Measurements from ENCODE around the gene C14orf132. TPM values are rescaled to one million over a fixed set of nuclear protein-coding genes. Genes with fewer than 3 reads are reported as not detected.

Gene C14orf132
- polyA plus RNA-seq, 2 donors: 4.2 to 5.9 TPM

DNA sequence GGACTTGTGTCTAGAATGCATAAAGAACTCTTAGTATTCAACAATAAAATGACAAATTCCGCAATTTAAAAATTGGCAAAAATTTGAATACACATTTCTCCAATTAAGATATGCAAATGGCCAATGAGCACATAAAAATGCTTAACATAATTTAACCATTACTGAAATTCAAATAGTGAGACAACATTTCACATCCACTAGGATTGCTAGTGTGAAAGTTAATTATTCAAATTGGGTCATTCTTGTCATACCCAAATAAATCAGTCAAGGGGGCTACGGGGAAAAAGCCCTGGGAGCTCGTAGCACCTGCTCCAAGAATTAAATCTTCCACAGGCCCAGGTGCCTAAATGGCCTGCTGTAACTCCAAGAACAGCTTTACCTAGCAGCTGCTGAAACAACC, 25.0 kb upstream of the C14orf132 start:
- H3K27ac ChIP-seq (ENCODE audit: low read depth in 2 of 2, low read length in 1 of 2): no peak overlapping the region
- H3K9me3 ChIP-seq (ENCODE audit: control insufficient read depth in 2 of 2, insufficient read depth in 1 of 2, low read depth in 1 of 2, low read length in 1 of 2): peaks cover 6% of the 10 kb centered on the region in 2 donors
- no peaks in the 10 kb centered on the region for H3K36me3 ChIP-seq (ENCODE audit: control insufficient read depth in 2 of 2, insufficient read depth in 2 of 2, low read length in 1 of 2)
- no peaks in the 10 kb centered on the region for H3K4me1 ChIP-seq (ENCODE audit: control insufficient read depth in 2 of 2, insufficient read depth in 2 of 2, low read length in 1 of 2)
- WGBS, 2 donors: 81 to 87% methylated on average over 3 of the region's 3 CpGs
- no peak overlapping the region for H3K4me3 ChIP-seq (ENCODE audit: low read depth in 1 of 2, low read length in 2 of 2)
- H3K27me3 ChIP-seq (ENCODE audit: control insufficient read depth in 1 of 2, insufficient read depth in 2 of 2, low read length in 2 of 2): no peaks in the 10 kb centered on the region

DNA sequence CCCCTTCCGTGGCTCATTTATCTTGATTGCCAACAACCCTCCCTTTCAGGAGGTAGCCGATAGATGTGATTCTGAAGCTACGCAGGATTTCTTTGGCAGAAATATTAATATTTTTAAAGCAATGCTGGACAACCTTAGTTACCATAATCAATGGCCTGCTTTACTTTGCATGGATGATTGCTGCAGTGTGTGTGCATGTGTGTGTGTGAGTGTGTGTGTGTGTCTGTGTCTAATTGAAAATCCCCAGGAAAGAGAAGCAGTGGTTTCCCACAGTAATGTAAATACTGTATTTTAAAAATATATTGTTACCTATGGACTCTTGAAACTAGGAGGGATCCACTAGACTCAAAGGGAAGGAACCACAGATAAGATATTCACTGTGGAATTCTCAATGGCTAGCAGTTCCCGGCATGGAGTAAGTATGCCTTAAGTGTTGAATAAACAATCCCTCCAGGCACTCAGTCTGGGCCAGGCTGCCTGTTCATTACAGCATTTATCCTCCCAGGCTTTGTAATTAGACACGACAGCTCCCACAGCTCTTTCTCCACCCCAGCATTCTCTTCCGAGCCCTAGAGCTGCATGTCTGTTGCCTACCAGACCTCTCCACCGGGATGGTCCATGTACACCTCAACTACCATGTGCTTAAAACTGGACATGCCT, 22.5 kb upstream of the C14orf132 start:
- Histone ChIP-seq H3K4me3 (ENCODE audit: low read depth in 1 of 2, low read length in 2 of 2) (no peak overlapping the region), H3K4me1 (ENCODE audit: control insufficient read depth in 2 of 2, insufficient read depth in 2 of 2, low read length in 1 of 2) (no peaks in the 10 kb centered on the region), H3K9me3 (ENCODE audit: control insufficient read depth in 2 of 2, insufficient read depth in 1 of 2, low read depth in 1 of 2, low read length in 1 of 2) (no peaks in the 10 kb centered on the region), H3K27ac (ENCODE audit: low read depth in 2 of 2, low read length in 1 of 2) (no peak overlapping the region), H3K36me3 (ENCODE audit: control insufficient read depth in 2 of 2, insufficient read depth in 2 of 2, low read length in 1 of 2) (no peaks in the 10 kb centered on the region), H3K27me3 (ENCODE audit: control insufficient read depth in 1 of 2, insufficient read depth in 2 of 2, low read length in 2 of 2) (no peaks in the 10 kb centered on the region)
- WGBS, 2 donors: 35 to 36% methylated on average over 7 of the region's 7 CpGs

GRCh38 chr14:96017882-96018281, 21.3 kb upstream of the C14orf132 start:
- H3K27me3 ChIP-seq (ENCODE audit: control insufficient read depth in 1 of 2, insufficient read depth in 2 of 2, low read length in 2 of 2): no peaks in the 10 kb centered on the region
- H3K4me1 ChIP-seq (ENCODE audit: control insufficient read depth in 2 of 2, insufficient read depth in 2 of 2, low read length in 1 of 2): no peaks in the 10 kb centered on the region
- no peaks in the 10 kb centered on the region for H3K9me3 ChIP-seq (ENCODE audit: control insufficient read depth in 2 of 2, insufficient read depth in 1 of 2, low read depth in 1 of 2, low read length in 1 of 2)
- WGBS, 2 donors: 86 to 99% methylated on average over 2 of the region's 2 CpGs
- no peak overlapping the region for H3K27ac ChIP-seq (ENCODE audit: low read depth in 2 of 2, low read length in 1 of 2)
- H3K4me3 ChIP-seq (ENCODE audit: low read depth in 1 of 2, low read length in 2 of 2): no peak overlapping the region
- no peaks in the 10 kb centered on the region for H3K36me3 ChIP-seq (ENCODE audit: control insufficient read depth in 2 of 2, insufficient read depth in 2 of 2, low read length in 1 of 2)

GRCh38 chr14:96027431-96028355, 11.5 kb upstream of the C14orf132 start:
- H3K36me3 ChIP-seq (ENCODE audit: control insufficient read depth in 2 of 2, insufficient read depth in 2 of 2, low read length in 1 of 2): no peaks in the 10 kb centered on the region
- no peaks in the 10 kb centered on the region for H3K9me3 ChIP-seq (ENCODE audit: control insufficient read depth in 2 of 2, insufficient read depth in 1 of 2, low read depth in 1 of 2, low read length in 1 of 2)
- no peak overlapping the region for H3K27ac ChIP-seq (ENCODE audit: low read depth in 2 of 2, low read length in 1 of 2)
- no peaks in the 10 kb centered on the region for H3K27me3 ChIP-seq (ENCODE audit: control insufficient read depth in 1 of 2, insufficient read depth in 2 of 2, low read length in 2 of 2)
- H3K4me1 ChIP-seq (ENCODE audit: control insufficient read depth in 2 of 2, insufficient read depth in 2 of 2, low read length in 1 of 2): peaks cover 0 to 2% of the 10 kb centered on the region in 2 donors
- H3K4me3 ChIP-seq (ENCODE audit: low read depth in 1 of 2, low read length in 2 of 2): no peak overlapping the region
- 30 to 31% methylated on average over 8 of the region's 8 CpGs for WGBS, 2 donors

- Histone ChIP-seq H3K27ac (ENCODE audit: low read depth in 2 of 2, low read length in 1 of 2) (no peak overlapping the region), H3K9me3 (ENCODE audit: control insufficient read depth in 2 of 2, insufficient read depth in 1 of 2, low read depth in 1 of 2, low read length in 1 of 2) (no peaks in the 10 kb centered on the region), H3K4me1 (ENCODE audit: control insufficient read depth in 2 of 2, insufficient read depth in 2 of 2, low read length in 1 of 2) (peaks cover 0 to 2% of the 10 kb centered on the region in 2 donors), H3K4me3 (ENCODE audit: low read depth in 1 of 2, low read length in 2 of 2) (no peak overlapping the region), H3K27me3 (ENCODE audit: control insufficient read depth in 1 of 2, insufficient read depth in 2 of 2, low read length in 2 of 2) (no peaks in the 10 kb centered on the region), H3K36me3 (ENCODE audit: control insufficient read depth in 2 of 2, insufficient read depth in 2 of 2, low read length in 1 of 2) (no peaks in the 10 kb centered on the region)
- WGBS, 2 donors: 48 to 62% methylated on average over 4 of the region's 4 CpGs
These were observed 10.0 kb upstream of the C14orf132 start for GRCh38 chr14:96029089-96029645.

- 80 to 83% methylated on average over 11 of the region's 11 CpGs for WGBS, 2 donors
- H3K9me3 ChIP-seq (ENCODE audit: control insufficient read depth in 2 of 2, insufficient read depth in 1 of 2, low read depth in 1 of 2, low read length in 1 of 2): no peaks in the 10 kb centered on the region
- H3K4me1 ChIP-seq (ENCODE audit: control insufficient read depth in 2 of 2, insufficient read depth in 2 of 2, low read length in 1 of 2): peaks cover 0 to 2% of the 10 kb centered on the region in 2 donors
- no peaks in the 10 kb centered on the region for H3K27me3 ChIP-seq (ENCODE audit: control insufficient read depth in 1 of 2, insufficient read depth in 2 of 2, low read length in 2 of 2)
- H3K36me3 ChIP-seq (ENCODE audit: control insufficient read depth in 2 of 2, insufficient read depth in 2 of 2, low read length in 1 of 2): no peaks in the 10 kb centered on the region
- no peak overlapping the region for H3K4me3 ChIP-seq (ENCODE audit: low read depth in 1 of 2, low read length in 2 of 2)
- no peak overlapping the region for H3K27ac ChIP-seq (ENCODE audit: low read depth in 2 of 2, low read length in 1 of 2)
These were observed 8.9 kb upstream of the C14orf132 start for GRCh38 chr14:96030108-96030760.

- Histone ChIP-seq H3K27me3 (ENCODE audit: control insufficient read depth in 1 of 2, insufficient read depth in 2 of 2, low read length in 2 of 2) (no peaks in the 10 kb centered on the region), H3K4me1 (ENCODE audit: control insufficient read depth in 2 of 2, insufficient read depth in 2 of 2, low read length in 1 of 2) (peaks cover 0 to 2% of the 10 kb centered on the region in 2 donors), H3K27ac (ENCODE audit: low read depth in 2 of 2, low read length in 1 of 2) (no peak overlapping the region), H3K4me3 (ENCODE audit: low read depth in 1 of 2, low read length in 2 of 2) (no peak overlapping the region), H3K36me3 (ENCODE audit: control insufficient read depth in 2 of 2, insufficient read depth in 2 of 2, low read length in 1 of 2) (no peaks in the 10 kb centered on the region), H3K9me3 (ENCODE audit: control insufficient read depth in 2 of 2, insufficient read depth in 1 of 2, low read depth in 1 of 2, low read length in 1 of 2) (no peaks in the 10 kb centered on the region)
- WGBS, 2 donors: 61 to 65% methylated on average over 1 of the region's 1 CpG
These were observed 7.5 kb upstream of the C14orf132 start for GRCh38 chr14:96031691-96032090.

- Histone ChIP-seq H3K4me3 (ENCODE audit: low read depth in 1 of 2, low read length in 2 of 2) (no peak overlapping the region), H3K4me1 (ENCODE audit: control insufficient read depth in 2 of 2, insufficient read depth in 2 of 2, low read length in 1 of 2) (peaks cover 0 to 13% of the 10 kb centered on the region in 2 donors), H3K27me3 (ENCODE audit: control insufficient read depth in 1 of 2, insufficient read depth in 2 of 2, low read length in 2 of 2) (no peaks in the 10 kb centered on the region), H3K9me3 (ENCODE audit: control insufficient read depth in 2 of 2, insufficient read depth in 1 of 2, low read depth in 1 of 2, low read length in 1 of 2) (no peaks in the 10 kb centered on the region), H3K27ac (ENCODE audit: low read depth in 2 of 2, low read length in 1 of 2) (no peak overlapping the region), H3K36me3 (ENCODE audit: control insufficient read depth in 2 of 2, insufficient read depth in 2 of 2, low read length in 1 of 2) (no peaks in the 10 kb centered on the region)
- WGBS, 2 donors: 31 to 36% methylated on average over 2 of the region's 2 CpGs
These were observed 3.7 kb upstream of the C14orf132 start for GRCh38 chr14:96035456-96035855.

DNA sequence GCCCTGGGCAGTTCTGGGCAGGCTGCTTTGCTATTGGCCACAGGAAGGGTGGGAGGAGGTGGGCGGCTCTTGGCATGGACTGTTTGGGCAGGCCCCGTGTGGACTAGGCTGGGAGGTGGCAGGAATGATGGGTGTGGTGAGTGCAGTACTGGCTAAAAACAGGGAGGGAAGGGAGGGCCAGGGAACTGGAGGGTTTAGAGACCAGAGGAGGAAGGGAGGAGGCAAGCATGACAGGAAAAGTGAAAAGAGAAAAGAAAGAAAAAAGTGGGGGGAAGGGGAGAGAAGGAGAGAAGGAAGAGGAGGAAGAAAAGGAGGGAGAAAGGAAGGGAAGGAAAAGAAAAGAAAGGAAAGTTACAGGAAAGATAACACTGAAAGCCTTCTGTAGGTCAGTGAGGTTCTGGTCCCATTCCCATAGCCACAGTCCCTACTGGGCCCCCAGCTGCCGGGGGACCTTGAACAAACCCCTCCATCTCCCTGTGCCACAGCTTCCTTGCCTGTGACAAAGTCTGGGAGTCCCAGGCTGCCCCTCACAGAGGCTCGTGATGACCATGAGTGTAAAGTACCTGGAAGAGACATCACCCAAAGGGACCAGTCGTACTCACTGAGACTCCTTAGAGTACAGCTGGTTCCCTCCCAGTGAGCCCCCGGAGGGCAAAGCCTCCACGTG, 1.1 kb upstream of the C14orf132 start:
- WGBS, 2 donors: 21 to 23% methylated on average over 7 of the region's 7 CpGs
- H3K9me3 ChIP-seq (ENCODE audit: control insufficient read depth in 2 of 2, insufficient read depth in 1 of 2, low read depth in 1 of 2, low read length in 1 of 2): no peaks in the 10 kb centered on the region
- no peak overlapping the region for H3K4me3 ChIP-seq (ENCODE audit: low read depth in 1 of 2, low read length in 2 of 2)
- H3K36me3 ChIP-seq (ENCODE audit: control insufficient read depth in 2 of 2, insufficient read depth in 2 of 2, low read length in 1 of 2): no peaks in the 10 kb centered on the region
- H3K4me1 ChIP-seq (ENCODE audit: control insufficient read depth in 2 of 2, insufficient read depth in 2 of 2, low read length in 1 of 2): peaks cover 3 to 13% of the 10 kb centered on the region in 2 donors
- no peaks in the 10 kb centered on the region for H3K27me3 ChIP-seq (ENCODE audit: control insufficient read depth in 1 of 2, insufficient read depth in 2 of 2, low read length in 2 of 2)
- peak overlapping the region in 1 of 2 donors; percentile 75 for H3K27ac ChIP-seq (ENCODE audit: low read depth in 2 of 2, low read length in 1 of 2)
